IPS-18c (cell line): ENCODE results near the gene CRELD1.

ENCODE experiments used
- H3K4me3 ChIP-seq: 2 replicates; pipeline ENCODE4 v1.7.0; 2013; ENCODE audit warnings: low read depth, mild to moderate bottlenecking, low read length, moderate library complexity; ENCODE audit not compliant: insufficient read depth
- H3K9me3 ChIP-seq: one replicate; pipeline ENCODE4 v1.6.1; 2013; ENCODE audit warnings: mild to moderate bottlenecking, low read length, moderate library complexity; ENCODE audit not compliant: control insufficient read depth, insufficient read depth

CRELD1 gene

DNA sequence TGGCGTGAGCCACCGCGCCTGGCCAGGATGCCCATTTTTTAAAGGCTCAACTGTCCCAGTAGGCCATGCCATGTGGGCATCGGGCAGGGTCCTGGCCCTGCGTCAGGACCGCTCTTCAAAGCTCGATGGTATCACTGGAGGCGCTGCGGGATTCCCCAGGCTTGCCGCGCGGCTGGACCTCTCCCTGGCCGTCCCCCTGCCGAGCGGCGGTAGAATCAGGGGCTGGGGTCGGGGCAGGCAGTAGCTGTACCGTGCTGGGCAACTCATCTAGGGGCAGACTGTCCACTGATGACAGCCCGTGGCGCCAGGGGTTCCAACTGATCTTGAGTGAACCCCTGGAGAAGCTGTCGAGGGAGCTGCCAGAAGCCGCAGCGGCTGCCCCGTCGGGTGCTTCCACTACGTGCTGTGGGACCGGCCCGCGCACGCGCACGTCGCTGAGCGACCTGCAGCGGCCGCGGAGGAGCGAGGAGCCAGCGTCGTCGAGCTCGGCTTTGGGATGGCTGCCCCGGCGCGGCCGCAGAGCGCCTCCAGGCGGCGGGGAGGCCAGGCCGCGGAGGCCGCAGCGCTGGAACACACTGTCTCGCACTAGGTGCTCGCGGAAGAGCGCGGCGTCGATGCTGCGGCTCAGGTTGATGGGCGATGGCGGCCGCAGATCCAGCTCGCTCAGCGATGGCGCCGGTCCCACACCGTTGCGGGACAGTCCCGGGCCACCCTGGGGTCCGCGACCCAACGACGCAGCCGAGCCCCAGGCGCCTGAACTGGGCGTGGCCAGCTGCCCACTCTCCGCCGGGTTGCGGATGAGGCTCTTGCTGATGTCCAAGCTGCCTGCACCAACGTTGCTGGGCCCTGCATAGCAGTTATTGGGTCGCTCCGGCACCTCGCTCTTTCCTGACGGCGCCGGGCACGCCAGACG lies 12.7 kb downstream of the CRELD1 start:
- Histone ChIP-seq H3K4me3 (peak overlapping the region; percentile 64), H3K9me3 (no peaks in the 10 kb centered on the region)

DNA sequence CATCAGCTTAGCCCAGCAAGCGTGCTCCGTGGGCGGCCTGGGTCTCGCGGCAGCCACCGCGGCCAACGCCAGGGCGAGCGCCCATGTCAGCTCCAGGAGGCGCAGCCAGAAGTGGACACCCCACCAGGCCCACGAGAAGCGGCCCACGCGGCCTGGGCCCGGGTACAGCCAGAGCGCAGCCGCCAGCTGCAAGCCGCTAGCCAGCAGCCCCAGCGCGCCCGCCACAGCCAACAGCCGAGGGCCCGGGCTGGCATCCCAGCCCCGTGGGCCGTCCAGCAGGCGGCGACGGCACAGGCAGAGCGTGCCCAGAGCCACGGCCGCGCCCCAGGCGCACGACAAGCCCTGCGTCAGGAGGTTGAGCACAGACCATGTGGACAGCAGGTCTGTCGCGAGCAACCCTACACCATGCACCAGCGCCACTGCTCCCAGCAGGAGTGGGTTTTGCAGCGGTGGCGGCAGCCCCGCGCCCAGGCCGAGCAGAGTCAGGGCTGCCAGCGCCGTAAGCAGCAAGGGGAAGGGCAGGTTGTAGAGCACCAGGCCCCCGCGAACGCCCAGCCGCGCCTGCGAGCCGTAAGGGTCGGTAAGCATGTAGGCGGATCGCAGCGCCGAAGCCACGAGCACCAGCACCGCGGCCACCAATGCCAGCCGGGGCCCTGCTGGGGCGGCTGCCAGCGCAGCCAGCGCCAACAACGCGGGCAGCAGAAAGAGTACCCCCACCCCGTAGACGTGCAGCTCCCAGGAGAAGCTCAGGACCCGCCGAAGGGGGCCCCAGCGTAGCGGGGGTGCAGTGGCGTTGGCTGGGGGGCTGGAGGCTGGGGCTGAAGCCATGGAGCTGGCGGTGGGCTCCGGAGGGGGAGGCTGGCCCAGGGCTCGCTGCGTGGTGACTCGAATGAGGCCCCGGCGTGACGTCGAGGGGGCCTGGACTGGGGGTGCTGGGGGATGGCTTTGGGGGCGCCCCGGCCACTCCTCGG lies 13.7 kb downstream of the CRELD1 start:
- Histone ChIP-seq H3K9me3 (no peaks in the 10 kb centered on the region), H3K4me3 (peak overlapping the region; percentile 64)

GRCh38 chr3:9948586-9948985 lies 15.0 kb downstream of the CRELD1 start:
- H3K4me3 ChIP-seq: no peak overlapping the region

GRCh38 chr3:9949115-9949514 lies 15.5 kb downstream of the CRELD1 start:
- Histone ChIP-seq H3K9me3 (no peaks in the 10 kb centered on the region), H3K4me3 (no peak overlapping the region)

More at GRCh38 chr3:9948586-9948985, 15.0 kb downstream of the CRELD1 start:
- H3K9me3 ChIP-seq: no peaks in the 10 kb centered on the region

DNA sequence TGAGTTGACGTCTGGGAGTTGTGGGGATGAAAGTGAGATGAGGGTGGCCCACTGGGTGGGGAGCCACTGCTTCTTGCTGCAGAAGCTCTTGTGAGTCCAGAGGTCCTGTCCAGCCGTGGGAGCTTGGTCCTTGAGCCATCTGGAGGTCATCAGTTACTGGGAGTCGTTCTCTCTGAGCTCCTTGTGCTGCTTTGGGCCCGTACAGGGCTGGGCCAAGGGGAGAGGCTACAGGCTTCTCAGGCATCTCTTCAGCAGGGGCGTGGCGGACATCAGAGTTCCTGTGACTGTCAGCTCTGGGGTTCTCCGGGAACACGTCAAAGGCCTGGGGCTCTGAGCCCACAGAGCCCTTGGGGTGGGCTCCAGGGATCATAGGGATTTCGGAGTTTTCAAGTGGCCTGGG lies 16.0 kb downstream of the CRELD1 start:
- no peak overlapping the region for H3K4me3 ChIP-seq
- no peaks in the 10 kb centered on the region for H3K9me3 ChIP-seq

GRCh38 chr3:9951126-9951525 lies 17.5 kb downstream of the CRELD1 start:
- Histone ChIP-seq H3K4me3 (peak overlapping the region; percentile 92), H3K9me3 (no peaks in the 10 kb centered on the region)

- peak overlapping the region; percentile 92 for H3K4me3 ChIP-seq
- no peaks in the 10 kb centered on the region for H3K9me3 ChIP-seq
Observed at GRCh38 chr3:9951598-9951961, 17.9 kb downstream of the CRELD1 start.

DNA sequence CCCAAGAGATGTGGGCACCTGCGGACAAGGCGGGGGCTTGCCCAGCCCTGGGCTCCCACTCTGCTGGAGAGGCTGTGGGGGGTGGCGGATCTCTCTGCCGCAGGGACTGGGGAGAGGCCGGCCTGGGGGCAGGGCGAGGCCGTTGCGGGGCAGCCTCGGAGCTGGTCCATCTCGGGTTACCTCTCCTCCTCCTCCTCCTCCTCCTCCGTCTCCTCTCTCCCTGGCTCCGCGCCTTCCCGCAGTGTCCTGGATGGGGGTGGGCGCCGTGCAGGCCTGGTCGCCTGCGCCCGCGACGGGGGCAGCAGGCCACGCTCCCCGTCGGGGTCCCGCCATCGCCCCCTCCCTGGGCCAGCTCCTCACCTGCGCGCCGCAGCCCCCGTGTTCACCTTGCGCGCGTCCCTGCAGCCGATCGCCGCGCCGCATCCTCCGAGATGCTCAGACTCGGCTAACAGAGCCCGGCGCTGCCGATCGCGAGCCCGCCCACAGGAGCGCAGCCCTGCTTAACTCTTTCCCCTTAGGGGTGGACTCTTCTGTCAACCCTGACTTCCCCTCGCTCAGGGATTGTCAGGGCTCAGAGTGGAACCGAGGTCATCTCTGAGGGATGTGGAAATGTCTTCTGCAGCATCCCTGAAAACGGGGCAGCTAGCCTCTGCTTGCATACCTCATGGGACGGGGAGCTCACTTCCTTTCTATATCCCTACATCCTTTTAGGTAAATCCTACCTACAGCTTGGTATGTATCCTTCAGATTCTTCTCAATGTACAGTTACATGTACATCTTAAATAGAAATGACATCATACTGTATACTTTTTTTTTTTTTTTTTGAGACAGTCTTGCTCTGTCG lies 18.6 kb downstream of the CRELD1 start, which contains the start of gene PRRT3:
TSS of gene PRRT3 (minus strand) at position 447 of the 844 bp plus-strand sequence. CDS start 2,293 bp downstream, outside the sequence.
- no peaks in the 10 kb centered on the region for H3K9me3 ChIP-seq
- peak within 1 kb of the TSS; percentile 92 for H3K4me3 ChIP-seq

DNA sequence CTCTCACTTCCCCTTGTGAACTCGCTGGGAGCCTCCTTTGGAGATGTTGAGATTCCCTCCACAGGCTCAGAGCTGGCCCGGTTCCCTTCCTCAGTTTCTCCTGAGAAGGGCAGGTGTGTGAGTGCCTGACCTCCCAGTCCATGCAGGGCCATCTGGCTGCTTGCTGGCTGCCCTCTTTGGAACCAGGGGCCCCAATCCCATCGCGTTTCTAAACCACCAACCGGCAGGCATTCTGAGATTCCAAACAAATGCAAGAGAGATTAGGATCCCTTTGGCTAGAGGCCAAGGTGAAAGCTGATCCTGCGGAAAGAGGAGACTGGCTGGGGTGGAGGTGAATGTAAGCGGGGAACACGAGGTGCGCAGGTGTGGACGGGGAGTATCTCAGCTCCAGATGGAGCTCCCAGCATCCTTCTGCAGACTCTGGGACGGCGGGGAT lies 21.5 kb downstream of the CRELD1 start:
- H3K9me3 ChIP-seq: no peaks in the 10 kb centered on the region
- H3K4me3 ChIP-seq: no peak overlapping the region

DNA sequence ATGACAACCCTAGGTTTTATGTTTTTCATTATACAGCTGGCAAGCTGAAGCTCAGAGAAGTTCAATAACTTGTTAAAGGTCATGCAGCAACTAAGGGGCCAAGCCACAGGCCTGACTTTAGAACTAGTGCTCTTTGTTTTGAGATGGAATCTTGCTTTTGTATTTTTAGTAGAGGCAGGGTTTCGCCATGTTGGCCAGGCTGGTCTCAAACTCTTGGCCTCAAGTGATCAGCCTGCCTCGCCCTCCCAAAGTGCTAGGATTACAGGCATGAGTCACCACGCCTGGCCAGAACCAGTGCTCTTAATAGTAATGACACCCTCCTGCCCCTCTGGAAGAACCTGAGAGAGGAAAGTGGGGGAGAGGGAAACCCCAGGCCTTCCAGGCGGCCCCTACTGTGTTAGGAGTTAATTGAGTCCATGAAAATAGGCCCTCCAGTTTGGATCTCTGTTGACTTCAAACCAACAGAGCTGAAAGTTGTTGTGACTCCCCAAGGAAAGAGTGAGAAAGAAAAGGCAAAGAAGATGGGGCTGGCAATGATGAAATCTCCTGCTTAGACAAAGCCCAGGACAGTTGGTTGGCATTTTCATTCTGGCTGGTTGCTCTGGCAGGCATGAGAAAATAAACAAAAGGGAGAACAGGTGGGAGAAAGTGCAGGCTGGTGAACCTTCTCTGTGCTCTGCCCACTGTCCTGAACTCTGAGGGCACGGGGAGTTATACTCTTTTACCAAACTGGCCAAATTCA lies 22.1 kb downstream of the CRELD1 start:
- no peaks in the 10 kb centered on the region for H3K9me3 ChIP-seq
- no peak overlapping the region for H3K4me3 ChIP-seq

- H3K4me3 ChIP-seq: no peak overlapping the region
- H3K9me3 ChIP-seq: no peaks in the 10 kb centered on the region
Observed at GRCh38 chr3:9957214-9957613, 23.6 kb downstream of the CRELD1 start.

DNA sequence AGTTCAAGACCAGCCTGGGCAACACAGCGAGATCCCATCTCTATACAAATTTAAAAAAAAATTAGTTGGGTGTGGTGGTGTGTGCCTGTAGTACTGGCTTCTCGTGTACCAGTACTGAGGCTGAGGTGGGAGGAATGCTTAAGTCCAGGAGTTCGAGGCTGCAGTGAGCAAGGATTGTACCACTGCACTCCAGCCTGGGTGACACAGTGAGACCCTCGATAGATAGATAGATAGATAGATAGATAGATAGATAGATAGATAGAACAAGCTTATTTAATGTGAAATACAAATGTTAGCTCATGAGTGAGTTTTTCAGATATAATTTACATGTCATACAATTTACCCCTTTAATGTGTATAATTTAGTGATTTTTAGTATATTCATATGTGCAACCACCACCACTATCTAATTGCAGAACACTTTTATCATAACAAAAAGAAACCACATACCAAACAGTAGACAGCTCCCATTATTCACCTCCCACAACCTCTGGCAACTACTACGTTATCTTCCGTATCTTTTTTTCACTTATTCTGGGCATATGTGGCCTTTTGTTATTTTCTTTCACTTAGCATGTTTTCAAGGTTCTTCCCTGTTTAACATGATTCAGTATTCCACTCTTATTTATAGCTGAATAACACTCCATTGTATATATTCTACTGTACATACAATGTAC lies 31.7 kb downstream of the CRELD1 start:
- Histone ChIP-seq H3K9me3 (no peaks in the 10 kb centered on the region), H3K4me3 (no peak overlapping the region)

- H3K9me3 ChIP-seq: no peaks in the 10 kb centered on the region
Observed at GRCh38 chr3:9966841-9967240, 33.2 kb downstream of the CRELD1 start.

GRCh38 chr3:9969632-9970019 lies 36.0 kb downstream of the CRELD1 start:
- H3K9me3 ChIP-seq: no peaks in the 10 kb centered on the region

More at GRCh38 chr3:9966841-9967240, 33.2 kb downstream of the CRELD1 start:
- no peak overlapping the region for H3K4me3 ChIP-seq

GRCh38 chr3:9970020-9970652 lies 36.5 kb downstream of the CRELD1 start:
- no peak overlapping the region for H3K4me3 ChIP-seq

More at GRCh38 chr3:9969632-9970019, 36.0 kb downstream of the CRELD1 start:
- H3K4me3 ChIP-seq: no peak overlapping the region

More at GRCh38 chr3:9970020-9970652, 36.5 kb downstream of the CRELD1 start:
- H3K9me3 ChIP-seq: no peaks in the 10 kb centered on the region
